HCT116 (cell line): ENCODE measurements around the gene CDC42EP2. TPM values are rescaled to one million over a fixed set of nuclear protein-coding genes. Genes with fewer than 3 reads are reported as not detected.

Experiments
- ATAC-seq: fragments of 200-7000 bp; cut with Tn5 transposase; 2 replicates; pipeline ENCODE4 v1.9.1; 2020; ENCODE audit warnings: mild to moderate bottlenecking, moderate library complexity
- BruUV-seq: library from RNA; stranded (reverse); fragments of 400-500 nt; replicated peaks from 2 replicates; lab custom pipeline; 2021; lab: Mats Ljungman, UMichigan
- CTCF ChIA-PET: fragments of 300-600 bp; sonication (Branson Sonifier 250); formaldehyde crosslinking; loops from one replicate; lab custom pipeline; 2021; ENCODE audit warnings: antibody characterized with exemption; lab: Charles Lee
- POLR2A ChIA-PET: fragments of 300-600, 350-600 bp; sonication (Branson Sonifier 250); formaldehyde crosslinking; loops from one replicate; lab custom pipeline; 2021; ENCODE audit warnings: antibody characterized with exemption; lab: Charles Lee
- RAD21 ChIA-PET, 2 experiments: fragments of 300-600 bp; sonication (Branson Sonifier 250); formaldehyde crosslinking; loops; one replicate each; lab custom pipeline; 2023; ENCODE audit warnings: low total read pairs in 2 of 2; ENCODE audit not compliant: uncharacterized antibody in 2 of 2, unreplicated experiment in 2 of 2, low non-redundant PET in 1 of 2; lab: Charles Lee
- DNase-seq: peaks from one replicate; pipeline ENCODE4 v3.0.0-alpha.2; 2010; ENCODE audit warnings: low read depth, low spot score
- H2AFZ ChIP-seq: fragments of 200-600 bp; shearing (Covaris generic), sonication (generic); 2 replicates; pipeline ENCODE4 v1.6.1; 2017; ENCODE audit warnings: low read depth, mixed run types, mixed read lengths, antibody characterized with exemption, low read length; ENCODE audit not compliant: poor library complexity, severe bottlenecking
- H3K27ac ChIP-seq: 2 replicates; pipeline ENCODE4 v1.5.1; 2012; ENCODE audit warnings: low read depth, low read length
- H3K27me3 ChIP-seq: fragments of 200-600 bp; sonication (generic); 2 replicates; pipeline ENCODE4 v1.6.1; 2016; ENCODE audit warnings: mixed run types, low read length, mixed read lengths; ENCODE audit not compliant: insufficient read depth
- H3K36me3 ChIP-seq, 2 experiments: fragments of 200-500 bp in 1 of 2; fragments of 200-600 bp in 1 of 2; sonication (Bioruptor generic) in 1 of 2; sonication (generic) in 1 of 2; 2 replicates each; pipeline versions ENCODE4 v1.5.1 to v1.6.1; 2014 to 2016; ENCODE audit warnings: low read length in 2 of 2, inconsistent platforms in 1 of 2, mixed read lengths in 1 of 2, mixed run types in 1 of 2; ENCODE audit not compliant: insufficient read depth in 2 of 2, control insufficient read depth in 1 of 2
- H3K4me1 ChIP-seq, 2 experiments: fragments of 200-600 bp in 1 of 2; sonication (generic) in 1 of 2; 2 replicates each; pipeline versions ENCODE4 v1.5.1 to v1.6.1; 2012 to 2017; ENCODE audit warnings: low read length in 2 of 2, inconsistent platforms in 1 of 2, mild to moderate bottlenecking in 1 of 2, mixed read lengths in 1 of 2, mixed run types in 1 of 2, moderate library complexity in 1 of 2; ENCODE audit not compliant: insufficient read depth in 2 of 2, control insufficient read depth in 1 of 2
- H3K4me2 ChIP-seq: fragments of 200-600 bp; sonication (generic); 2 replicates; pipeline ENCODE4 v1.6.1; 2017; ENCODE audit warnings: mixed run types, low read length, mixed read lengths
- H3K4me3 ChIP-seq, 2 experiments: fragments of 200-600 bp in 1 of 2; sonication (generic) in 1 of 2; replicated peaks in 1 of 2; 2 replicates each; pipeline ENCODE4 v1.5.1; 2011 to 2016; ENCODE audit warnings: low read length in 2 of 2, control low read depth in 1 of 2, low read depth in 1 of 2, mild to moderate bottlenecking in 1 of 2, mixed read lengths in 1 of 2, mixed run types in 1 of 2
- H3K79me2 ChIP-seq: fragments of 200-600 bp; sonication (generic); 2 replicates; pipeline ENCODE4 v1.6.1; 2017; ENCODE audit warnings: mild to moderate bottlenecking, mixed run types, low read length, moderate library complexity, mixed read lengths; ENCODE audit not compliant: insufficient read depth
- H3K9ac ChIP-seq: fragments of 200-600 bp; sonication (generic); 2 replicates; pipeline ENCODE4 v1.6.1; 2016; ENCODE audit warnings: low read length, mixed read lengths
- H3K9me2 ChIP-seq: fragments of 200-600 bp; sonication (generic), shearing (Covaris generic); 2 replicates; pipeline ENCODE4 v1.6.1; 2017; ENCODE audit warnings: mixed run types, mild to moderate bottlenecking, moderate library complexity; ENCODE audit not compliant: insufficient read depth
- H3K9me3 ChIP-seq, 2 experiments: fragments of 200-500 bp in 1 of 2; fragments of 200-600 bp in 1 of 2; sonication (Bioruptor generic) in 1 of 2; sonication (generic) in 1 of 2; 2 replicates each; pipeline ENCODE4 v1.6.1; 2014 to 2017; ENCODE audit warnings: low read length in 2 of 2, mixed read lengths in 2 of 2, inconsistent platforms in 1 of 2, low read depth in 1 of 2, mild to moderate bottlenecking in 1 of 2, mixed run types in 1 of 2, moderate library complexity in 1 of 2; ENCODE audit not compliant: control insufficient read depth in 1 of 2, insufficient read depth in 1 of 2
- H4K20me1 ChIP-seq: fragments of 200-600 bp; sonication (generic), shearing (Covaris generic); 2 replicates; pipeline ENCODE4 v1.6.1; 2017; ENCODE audit warnings: mixed run types, mild to moderate bottlenecking, moderate library complexity; ENCODE audit not compliant: insufficient read depth
- CEBPB ChIP-seq: IDR thresholded peaks from 2 replicates; pipeline ENCODE4 v1.6.1; 2012; ENCODE audit warnings: low read depth
- EGR1 ChIP-seq: IDR thresholded peaks from 2 replicates; pipeline ENCODE4 v1.6.1; 2012; ENCODE audit warnings: low read depth
- ELF1 ChIP-seq: IDR thresholded peaks from 2 replicates; pipeline ENCODE4 v1.6.1; 2012; ENCODE audit warnings: low read depth, borderline replicate concordance
- EZH2phosphoT487 ChIP-seq: fragments of 200-600 bp; IDR thresholded peaks from 2 replicates; pipeline ENCODE4 v1.6.1; 2018; ENCODE audit warnings: antibody characterized with exemption, borderline replicate concordance
- FOSL1 ChIP-seq: IDR thresholded peaks from 2 replicates; pipeline ENCODE4 v1.6.1; 2012; ENCODE audit warnings: low read depth
- JUND ChIP-seq: IDR thresholded peaks from 2 replicates; pipeline ENCODE4 v1.6.1; 2012
- POLR2A ChIP-seq: IDR thresholded peaks from 2 replicates; pipeline ENCODE4 v1.7.0; 2011; ENCODE audit warnings: borderline replicate concordance; ENCODE audit not compliant: insufficient read depth, insufficient read length; ENCODE audit errors: extremely low read depth
- POLR2AphosphoS5 ChIP-seq: IDR thresholded peaks from 2 replicates; pipeline ENCODE4 v1.6.1; 2011; ENCODE audit warnings: mild to moderate bottlenecking, low read depth, low read length, moderate library complexity
- RAD21 ChIP-seq: IDR thresholded peaks from 2 replicates; pipeline ENCODE4 v1.6.1; 2012; ENCODE audit warnings: low read depth, mild to moderate bottlenecking
- SP1 ChIP-seq: IDR thresholded peaks from 2 replicates; pipeline ENCODE4 v1.6.1; 2012; ENCODE audit warnings: low read depth
- SRF ChIP-seq: IDR thresholded peaks from 2 replicates; pipeline ENCODE4 v1.6.1; 2012; ENCODE audit warnings: low read depth
- ZNF274 ChIP-seq: fragments of 200-500 bp; sonication (Bioruptor generic); IDR thresholded peaks from 2 replicates; pipeline ENCODE4 v1.6.1; 2014; ENCODE audit warnings: mild to moderate bottlenecking, low read depth, low read length, inconsistent platforms
- intact Hi-C: fragments of 100-400 bp; cut with micrococcal nuclease; formaldehyde crosslinking; loops from 2 replicates; pipeline ENCODE4 v1.10.0; 2022
- total RNA-seq: library from RNA; stranded (reverse); gene quantifications from one replicate; pipeline ENCODE4 v1.2.1, GENCODE V29; 2021; ENCODE audit not compliant: unreplicated experiment
- TF ChIP-seq, protein P1 (sequence below): IDR thresholded peaks from 2 replicates; pipeline ENCODE4 v1.6.1; 2012
- TF ChIP-seq, protein P2 (sequence below), 3 experiments: fragments of 200-600 bp in 1 of 3; sonication (generic) in 1 of 3; IDR thresholded peaks in 2 of 3; conservative IDR thresholded peaks in 1 of 3; 2 replicates each; pipeline ENCODE4 v1.5.1; 2012 to 2017; ENCODE audit warnings: low read depth in 2 of 3, low read length in 2 of 3, antibody characterized with exemption in 1 of 3, borderline replicate concordance in 1 of 3, control low read depth in 1 of 3, mild to moderate bottlenecking in 1 of 3, mixed read lengths in 1 of 3, mixed run types in 1 of 3, moderate library complexity in 1 of 3; ENCODE audit not compliant: insufficient read depth in 1 of 3
- TF ChIP-seq, protein P3 (sequence below): IDR thresholded peaks from 2 replicates; pipeline ENCODE4 v1.6.1; 2012; ENCODE audit warnings: low read depth

The CDC42EP2 gene
- total RNA-seq, 1 experiment from 2014 or later: 15.4 TPM

DNA sequence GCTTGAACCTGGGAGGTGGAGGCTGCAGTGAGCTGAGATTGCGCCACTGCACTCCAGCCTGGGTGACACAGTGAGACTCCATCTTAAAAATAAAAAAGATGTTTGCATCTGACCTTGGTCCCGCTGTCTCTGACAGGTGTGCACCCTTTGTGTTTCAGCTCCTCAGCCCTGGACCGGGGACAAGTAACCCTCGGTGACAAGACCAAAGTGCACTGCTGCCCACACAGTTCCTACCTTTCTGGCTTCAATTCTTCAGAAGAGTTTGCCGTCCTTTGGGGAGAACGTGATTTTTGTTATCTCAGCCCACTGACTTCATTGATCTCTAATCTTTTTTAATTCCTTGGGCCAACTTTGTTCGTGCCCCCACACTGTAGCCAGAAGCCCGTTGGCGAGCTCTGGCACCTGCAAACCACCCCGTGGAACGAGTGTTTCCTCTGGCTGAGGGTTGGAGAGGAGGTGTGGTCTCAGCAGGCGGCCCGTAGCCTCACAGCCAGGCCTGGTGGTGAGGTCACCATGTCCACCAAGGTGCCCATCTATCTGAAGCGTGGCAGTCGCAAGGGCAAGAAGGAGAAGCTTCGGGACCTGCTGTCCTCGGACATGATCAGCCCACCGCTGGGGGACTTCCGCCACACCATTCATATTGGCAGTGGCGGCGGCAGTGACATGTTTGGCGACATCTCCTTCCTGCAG, 5.9 kb downstream of the CDC42EP2 start:
- Histone ChIP-seq H3K9me2 (no peaks in the 10 kb centered on the region), H3K4me1 (peaks cover 21 to 22% of the 10 kb centered on the region in 2 experiments), H3K4me3 (no peak overlapping the region), H4K20me1 (no peaks in the 10 kb centered on the region), H3K4me2 (no peak overlapping the region), H3K27me3 (no peaks in the 10 kb centered on the region), H3K27ac (no peak overlapping the region), H3K9me3 (no peaks in the 10 kb centered on the region), H3K79me2 (peaks cover 63% of the 10 kb centered on the region), H3K9ac (no peak overlapping the region), H2AFZ (no peak overlapping the region), H3K36me3 (peaks cover 12 to 25% of the 10 kb centered on the region in 2 experiments; a peak in 3 of 4 replicates)
- RAD21 ChIA-PET: no interaction called here
- no TSS peak for BruUV-seq
- POLR2A ChIA-PET: no interaction called here
- CTCF ChIA-PET: no interaction called here
- ATAC-seq: no peak
- intact Hi-C loops: no loop called here
- DNase-seq: no peak
- TF ChIP-seq CEBPB (no peak), FOSL1 (no peak), ELF1 (no peak), JUND (no peak)
- TF ChIP-seq, protein P1, sequence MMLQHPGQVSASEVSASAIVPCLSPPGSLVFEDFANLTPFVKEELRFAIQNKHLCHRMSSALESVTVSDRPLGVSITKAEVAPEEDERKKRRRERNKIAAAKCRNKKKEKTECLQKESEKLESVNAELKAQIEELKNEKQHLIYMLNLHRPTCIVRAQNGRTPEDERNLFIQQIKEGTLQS: no peak

DNA sequence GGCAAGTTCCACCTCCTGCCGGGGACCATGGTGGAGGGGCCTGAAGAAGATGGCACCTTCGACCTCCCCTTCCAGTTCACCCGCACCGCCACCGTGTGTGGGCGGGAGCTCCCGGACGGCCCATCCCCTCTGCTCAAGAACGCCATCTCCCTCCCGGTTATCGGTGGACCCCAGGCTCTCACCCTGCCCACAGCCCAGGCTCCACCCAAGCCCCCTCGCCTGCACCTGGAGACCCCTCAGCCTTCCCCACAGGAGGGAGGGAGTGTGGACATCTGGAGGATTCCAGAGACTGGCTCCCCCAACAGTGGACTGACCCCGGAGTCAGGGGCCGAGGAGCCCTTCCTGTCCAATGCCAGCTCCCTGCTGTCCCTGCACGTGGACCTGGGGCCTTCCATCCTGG, 6.4 kb downstream of the CDC42EP2 start:
- H3K79me2 ChIP-seq: peaks cover 58% of the 10 kb centered on the region
- peaks cover 18 to 19% of the 10 kb centered on the region in 2 experiments for H3K4me1 ChIP-seq
- H3K4me2 ChIP-seq: no peak overlapping the region
- no peaks in the 10 kb centered on the region for H3K9me2 ChIP-seq
- BruUV-seq: no TSS peak
- no peak for ATAC-seq
- H3K27me3 ChIP-seq: no peaks in the 10 kb centered on the region
- ChIA-PET RAD21 (no interaction called here), CTCF (no interaction called here), POLR2A (no interaction called here)
- no peak overlapping the region for H2AFZ ChIP-seq
- no peak for DNase-seq
- H3K9ac ChIP-seq: no peak overlapping the region
- H3K9me3 ChIP-seq: no peaks in the 10 kb centered on the region
- intact Hi-C loops: no loop called here
- H3K4me3 ChIP-seq: no peak overlapping the region
- H3K36me3 ChIP-seq: peaks cover 12 to 25% of the 10 kb centered on the region in 2 experiments; a peak in 3 of 4 replicates
- no peak overlapping the region for H3K27ac ChIP-seq
- H4K20me1 ChIP-seq: no peaks in the 10 kb centered on the region
- TF ChIP-seq, protein P2, sequence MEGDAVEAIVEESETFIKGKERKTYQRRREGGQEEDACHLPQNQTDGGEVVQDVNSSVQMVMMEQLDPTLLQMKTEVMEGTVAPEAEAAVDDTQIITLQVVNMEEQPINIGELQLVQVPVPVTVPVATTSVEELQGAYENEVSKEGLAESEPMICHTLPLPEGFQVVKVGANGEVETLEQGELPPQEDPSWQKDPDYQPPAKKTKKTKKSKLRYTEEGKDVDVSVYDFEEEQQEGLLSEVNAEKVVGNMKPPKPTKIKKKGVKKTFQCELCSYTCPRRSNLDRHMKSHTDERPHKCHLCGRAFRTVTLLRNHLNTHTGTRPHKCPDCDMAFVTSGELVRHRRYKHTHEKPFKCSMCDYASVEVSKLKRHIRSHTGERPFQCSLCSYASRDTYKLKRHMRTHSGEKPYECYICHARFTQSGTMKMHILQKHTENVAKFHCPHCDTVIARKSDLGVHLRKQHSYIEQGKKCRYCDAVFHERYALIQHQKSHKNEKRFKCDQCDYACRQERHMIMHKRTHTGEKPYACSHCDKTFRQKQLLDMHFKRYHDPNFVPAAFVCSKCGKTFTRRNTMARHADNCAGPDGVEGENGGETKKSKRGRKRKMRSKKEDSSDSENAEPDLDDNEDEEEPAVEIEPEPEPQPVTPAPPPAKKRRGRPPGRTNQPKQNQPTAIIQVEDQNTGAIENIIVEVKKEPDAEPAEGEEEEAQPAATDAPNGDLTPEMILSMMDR (IDR thresholded peaks at IDR 0.05 in 2 of 3, conservative IDR thresholded peaks at IDR 0.05 in 1 of 3; ENCODE audit: borderline replicate concordance in 1 of 3, insufficient read depth in 1 of 3, low read depth in 2 of 3, low read length in 2 of 3): no peak
- TF ChIP-seq EGR1: no peak
- TF ChIP-seq SP1: no peak
- TF ChIP-seq SRF: no peak
- TF ChIP-seq JUND: no peak
- no peak for TF ChIP-seq FOSL1
- TF ChIP-seq RAD21: no peak
- no peak for TF ChIP-seq EZH2phosphoT487
- no peak for TF ChIP-seq ZNF274
- TF ChIP-seq POLR2A: no peak
- no peak for TF ChIP-seq CEBPB
- TF ChIP-seq POLR2AphosphoS5: no peak
- TF ChIP-seq, protein P3, sequence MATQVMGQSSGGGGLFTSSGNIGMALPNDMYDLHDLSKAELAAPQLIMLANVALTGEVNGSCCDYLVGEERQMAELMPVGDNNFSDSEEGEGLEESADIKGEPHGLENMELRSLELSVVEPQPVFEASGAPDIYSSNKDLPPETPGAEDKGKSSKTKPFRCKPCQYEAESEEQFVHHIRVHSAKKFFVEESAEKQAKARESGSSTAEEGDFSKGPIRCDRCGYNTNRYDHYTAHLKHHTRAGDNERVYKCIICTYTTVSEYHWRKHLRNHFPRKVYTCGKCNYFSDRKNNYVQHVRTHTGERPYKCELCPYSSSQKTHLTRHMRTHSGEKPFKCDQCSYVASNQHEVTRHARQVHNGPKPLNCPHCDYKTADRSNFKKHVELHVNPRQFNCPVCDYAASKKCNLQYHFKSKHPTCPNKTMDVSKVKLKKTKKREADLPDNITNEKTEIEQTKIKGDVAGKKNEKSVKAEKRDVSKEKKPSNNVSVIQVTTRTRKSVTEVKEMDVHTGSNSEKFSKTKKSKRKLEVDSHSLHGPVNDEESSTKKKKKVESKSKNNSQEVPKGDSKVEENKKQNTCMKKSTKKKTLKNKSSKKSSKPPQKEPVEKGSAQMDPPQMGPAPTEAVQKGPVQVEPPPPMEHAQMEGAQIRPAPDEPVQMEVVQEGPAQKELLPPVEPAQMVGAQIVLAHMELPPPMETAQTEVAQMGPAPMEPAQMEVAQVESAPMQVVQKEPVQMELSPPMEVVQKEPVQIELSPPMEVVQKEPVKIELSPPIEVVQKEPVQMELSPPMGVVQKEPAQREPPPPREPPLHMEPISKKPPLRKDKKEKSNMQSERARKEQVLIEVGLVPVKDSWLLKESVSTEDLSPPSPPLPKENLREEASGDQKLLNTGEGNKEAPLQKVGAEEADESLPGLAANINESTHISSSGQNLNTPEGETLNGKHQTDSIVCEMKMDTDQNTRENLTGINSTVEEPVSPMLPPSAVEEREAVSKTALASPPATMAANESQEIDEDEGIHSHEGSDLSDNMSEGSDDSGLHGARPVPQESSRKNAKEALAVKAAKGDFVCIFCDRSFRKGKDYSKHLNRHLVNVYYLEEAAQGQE: no peak
